ENCODE measurements around the gene DNAAF3. TPM values are rescaled to one million over a fixed set of nuclear protein-coding genes. Genes with fewer than 3 reads are reported as not detected.

Gene DNAAF3
- polyA plus RNA-seq, 1 donor (not counting 4 experiments of a cell fraction or from before 2014, with no cell fraction given), result 14.3 TPM

DNA sequence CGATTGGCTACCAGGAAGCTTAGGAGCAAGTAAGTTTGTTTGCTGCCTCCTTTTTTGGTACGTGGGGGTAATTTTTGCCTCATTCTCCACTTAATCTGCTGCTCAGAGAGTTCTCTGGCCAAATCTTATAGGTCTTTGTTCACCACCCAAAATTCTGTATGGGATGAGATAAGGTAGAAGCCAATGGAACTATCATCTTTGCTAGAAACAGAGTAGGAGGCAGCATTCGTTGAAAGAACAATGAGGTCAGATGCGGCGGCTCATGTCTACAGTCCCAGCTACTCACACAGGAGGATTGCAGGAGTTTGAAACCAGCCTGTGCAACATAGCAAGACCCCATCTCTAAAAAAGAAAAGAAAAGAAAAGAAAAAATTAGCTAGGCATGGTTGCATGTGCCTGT, 5.0 kb upstream of the DNAAF3 start:
- Histone ChIP-seq H3K27me3 (ENCODE audit: control insufficient read depth, extremely low read depth, insufficient read depth, low read length) (no peaks in the 10 kb centered on the region), H3K4me1 (ENCODE audit: control insufficient read depth, extremely low read depth, insufficient read depth, low read length) (peaks cover 10% of the 10 kb centered on the region), H3K4me2 (ENCODE audit: control insufficient read depth, extremely low read depth, insufficient read depth, low read depth, low read length) (no peak overlapping the region), H3K9me1 (ENCODE audit: control insufficient read depth, extremely low read depth, insufficient read depth, low read length) (no peaks in the 10 kb centered on the region), H2AFZ (ENCODE audit: control insufficient read depth, low read length) (no peak overlapping the region), H3K36me3 (ENCODE audit: control insufficient read depth in 2 of 2, extremely low read depth in 1 of 2, insufficient read depth in 2 of 2, low read length in 2 of 2) (peaks cover 0 to 2% of the 10 kb centered on the region in 2 experiments), H4K20me1 (ENCODE audit: control insufficient read depth, extremely low read depth, insufficient read depth, low read length) (no peaks in the 10 kb centered on the region), H3K27ac (ENCODE audit: control insufficient read depth, insufficient read depth, low read length) (no peak overlapping the region), H3K4me3 (ENCODE audit: control insufficient read depth in 2 of 3, extremely low read depth in 1 of 3, insufficient read depth in 2 of 3, low read depth in 1 of 3, low read length in 3 of 3) (no peak overlapping the region), H3K9me3 (ENCODE audit: control insufficient read depth, low read depth, low read length) (no peaks in the 10 kb centered on the region), H3K9ac (ENCODE audit: control insufficient read depth, extremely low read depth, insufficient read depth, low read length) (no peak overlapping the region), H3K79me2 (ENCODE audit: control insufficient read depth, insufficient read depth, low read length) (no peaks in the 10 kb centered on the region)
- DNase-seq (ENCODE audit: low read depth, low spot score) (no peak), FAIRE-seq (no peak)
- TF ChIP-seq, protein P1, sequence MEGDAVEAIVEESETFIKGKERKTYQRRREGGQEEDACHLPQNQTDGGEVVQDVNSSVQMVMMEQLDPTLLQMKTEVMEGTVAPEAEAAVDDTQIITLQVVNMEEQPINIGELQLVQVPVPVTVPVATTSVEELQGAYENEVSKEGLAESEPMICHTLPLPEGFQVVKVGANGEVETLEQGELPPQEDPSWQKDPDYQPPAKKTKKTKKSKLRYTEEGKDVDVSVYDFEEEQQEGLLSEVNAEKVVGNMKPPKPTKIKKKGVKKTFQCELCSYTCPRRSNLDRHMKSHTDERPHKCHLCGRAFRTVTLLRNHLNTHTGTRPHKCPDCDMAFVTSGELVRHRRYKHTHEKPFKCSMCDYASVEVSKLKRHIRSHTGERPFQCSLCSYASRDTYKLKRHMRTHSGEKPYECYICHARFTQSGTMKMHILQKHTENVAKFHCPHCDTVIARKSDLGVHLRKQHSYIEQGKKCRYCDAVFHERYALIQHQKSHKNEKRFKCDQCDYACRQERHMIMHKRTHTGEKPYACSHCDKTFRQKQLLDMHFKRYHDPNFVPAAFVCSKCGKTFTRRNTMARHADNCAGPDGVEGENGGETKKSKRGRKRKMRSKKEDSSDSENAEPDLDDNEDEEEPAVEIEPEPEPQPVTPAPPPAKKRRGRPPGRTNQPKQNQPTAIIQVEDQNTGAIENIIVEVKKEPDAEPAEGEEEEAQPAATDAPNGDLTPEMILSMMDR (optimal IDR thresholded peaks at IDR 0.05 in 1 of 3, IDR thresholded peaks at IDR 0.05 in 1 of 3, conservative IDR thresholded peaks at IDR 0.05 in 1 of 3; ENCODE audit: extremely low read depth in 1 of 3, insufficient read depth in 2 of 3, low read length in 3 of 3), result no peak
- no peak for TF ChIP-seq EZH2 (IDR thresholded peaks at IDR 0.05; ENCODE audit: low read length)
- dilution Hi-C loops (cut with MboI; ENCODE audit: extremely low pct_ligation_motif_present, low sequenced_read_pairs), result no loop called here

DNA sequence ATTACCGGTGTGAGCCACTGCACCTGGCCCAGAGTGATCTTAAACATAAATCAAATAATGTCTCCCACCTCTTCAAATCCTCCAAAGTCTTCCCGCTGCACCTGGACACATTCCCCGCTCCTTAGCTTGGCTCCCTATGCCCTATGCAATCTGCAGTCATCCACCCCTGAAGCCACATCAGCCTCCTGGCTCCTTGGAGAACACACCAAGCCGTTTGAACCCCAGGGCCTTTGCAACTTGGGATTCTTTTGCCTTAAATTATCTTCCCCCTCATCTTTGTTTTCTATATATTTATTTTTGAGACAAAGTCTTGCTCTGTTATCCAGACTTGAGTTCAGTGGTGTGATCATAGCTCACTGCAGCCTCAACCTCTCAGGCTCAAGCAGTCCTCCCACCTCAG, 2.7 kb upstream of the DNAAF3 start:
- H3K9ac ChIP-seq (ENCODE audit: control insufficient read depth, extremely low read depth, insufficient read depth, low read length), result no peak overlapping the region
- no peak overlapping the region for H3K4me3 ChIP-seq (ENCODE audit: control insufficient read depth in 2 of 3, extremely low read depth in 1 of 3, insufficient read depth in 2 of 3, low read depth in 1 of 3, low read length in 3 of 3)
- H3K27me3 ChIP-seq (ENCODE audit: control insufficient read depth, extremely low read depth, insufficient read depth, low read length), result no peaks in the 10 kb centered on the region
- H3K79me2 ChIP-seq (ENCODE audit: control insufficient read depth, insufficient read depth, low read length), result no peaks in the 10 kb centered on the region
- DNase-seq (ENCODE audit: low read depth, low spot score), result no peak
- no peak for TF ChIP-seq EZH2 (IDR thresholded peaks at IDR 0.05; ENCODE audit: low read length)
- TF ChIP-seq, protein P1 (optimal IDR thresholded peaks at IDR 0.05 in 1 of 3, IDR thresholded peaks at IDR 0.05 in 1 of 3, conservative IDR thresholded peaks at IDR 0.05 in 1 of 3; ENCODE audit: extremely low read depth in 1 of 3, insufficient read depth in 2 of 3, low read length in 3 of 3), result no peak
- no peak for FAIRE-seq
- no peaks in the 10 kb centered on the region for H3K36me3 ChIP-seq (ENCODE audit: control insufficient read depth in 2 of 2, extremely low read depth in 1 of 2, insufficient read depth in 2 of 2, low read length in 2 of 2)
- H3K9me1 ChIP-seq (ENCODE audit: control insufficient read depth, extremely low read depth, insufficient read depth, low read length), result no peaks in the 10 kb centered on the region
- H2AFZ ChIP-seq (ENCODE audit: control insufficient read depth, low read length), result no peak overlapping the region
- H3K27ac ChIP-seq (ENCODE audit: control insufficient read depth, insufficient read depth, low read length), result no peak overlapping the region
- H3K4me2 ChIP-seq (ENCODE audit: control insufficient read depth, extremely low read depth, insufficient read depth, low read depth, low read length), result no peak overlapping the region
- no peaks in the 10 kb centered on the region for H4K20me1 ChIP-seq (ENCODE audit: control insufficient read depth, extremely low read depth, insufficient read depth, low read length)
- dilution Hi-C loops (cut with MboI; ENCODE audit: extremely low pct_ligation_motif_present, low sequenced_read_pairs), result no loop called here
- H3K9me3 ChIP-seq (ENCODE audit: control insufficient read depth, low read depth, low read length), result no peaks in the 10 kb centered on the region
- peaks cover 10% of the 10 kb centered on the region for H3K4me1 ChIP-seq (ENCODE audit: control insufficient read depth, extremely low read depth, insufficient read depth, low read length)
